Pons (tissue), 1 donor: ENCODE measurements around the gene ZFPM1.

Source experiments
- DNase-seq: peaks from one replicate; pipeline ENCODE4 v3.0.0-alpha.2; 2016; ENCODE audit warnings: low spot score

ZFPM1 gene

DNA sequence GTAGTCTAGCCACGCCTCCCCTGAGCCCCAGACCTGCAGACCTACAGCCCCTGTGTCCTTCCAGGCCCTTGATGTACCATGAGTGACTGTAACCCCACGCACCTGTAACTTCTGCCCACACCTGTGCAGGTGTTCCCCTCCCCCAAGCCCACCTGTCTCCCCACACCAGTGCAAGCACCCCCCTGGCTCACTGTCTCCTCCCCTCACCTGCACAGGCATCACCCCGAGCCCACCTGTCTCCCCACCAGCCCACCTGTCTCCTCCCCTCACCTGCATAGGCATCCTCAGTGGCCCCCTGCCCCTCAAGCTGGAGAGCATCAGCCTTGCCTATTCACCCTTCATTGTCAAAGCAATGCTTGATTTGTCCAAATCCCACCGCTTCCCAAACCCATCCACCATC is 84.8 kb downstream of the ZFPM1 start:
- no peak for DNase-seq

DNA sequence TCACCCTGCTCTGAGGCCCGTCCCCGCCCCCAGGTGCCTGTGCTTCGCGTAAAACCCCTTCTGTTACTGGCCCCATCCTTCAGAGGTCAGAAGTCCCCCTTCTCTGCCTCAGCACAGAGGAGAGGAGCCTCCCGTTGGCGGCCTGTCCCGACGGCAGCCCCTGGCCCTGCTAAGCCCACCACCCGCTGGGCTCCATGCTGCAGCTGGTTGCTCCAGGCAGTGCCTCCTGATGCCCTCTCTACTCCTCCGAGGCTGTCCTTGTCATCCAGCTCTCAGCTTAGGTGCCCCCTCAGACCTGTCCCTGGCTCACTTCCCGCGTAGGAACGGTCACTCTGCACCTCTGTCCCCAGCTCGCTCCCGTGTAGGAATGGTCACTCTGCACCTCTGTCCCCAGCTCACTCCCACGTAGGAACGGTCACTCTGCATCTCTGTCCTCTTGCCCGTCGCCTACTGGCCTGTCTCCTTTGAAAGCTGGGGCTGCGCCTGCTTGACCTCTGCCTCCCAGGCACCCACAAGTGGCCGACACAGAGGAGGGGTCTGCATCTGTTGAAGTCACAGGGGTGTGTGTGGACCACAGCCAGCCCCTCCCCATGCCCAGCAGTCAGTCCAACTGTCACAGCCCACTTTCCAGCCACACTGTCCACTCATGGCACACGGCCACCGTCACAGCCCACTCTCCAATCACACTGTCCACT is 85.4 kb downstream of the ZFPM1 start:
- DNase-seq: no peak

GRCh38 chr16:88539261-88539651 is 86.2 kb downstream of the ZFPM1 start:
- DNase-seq: no peak

DNA sequence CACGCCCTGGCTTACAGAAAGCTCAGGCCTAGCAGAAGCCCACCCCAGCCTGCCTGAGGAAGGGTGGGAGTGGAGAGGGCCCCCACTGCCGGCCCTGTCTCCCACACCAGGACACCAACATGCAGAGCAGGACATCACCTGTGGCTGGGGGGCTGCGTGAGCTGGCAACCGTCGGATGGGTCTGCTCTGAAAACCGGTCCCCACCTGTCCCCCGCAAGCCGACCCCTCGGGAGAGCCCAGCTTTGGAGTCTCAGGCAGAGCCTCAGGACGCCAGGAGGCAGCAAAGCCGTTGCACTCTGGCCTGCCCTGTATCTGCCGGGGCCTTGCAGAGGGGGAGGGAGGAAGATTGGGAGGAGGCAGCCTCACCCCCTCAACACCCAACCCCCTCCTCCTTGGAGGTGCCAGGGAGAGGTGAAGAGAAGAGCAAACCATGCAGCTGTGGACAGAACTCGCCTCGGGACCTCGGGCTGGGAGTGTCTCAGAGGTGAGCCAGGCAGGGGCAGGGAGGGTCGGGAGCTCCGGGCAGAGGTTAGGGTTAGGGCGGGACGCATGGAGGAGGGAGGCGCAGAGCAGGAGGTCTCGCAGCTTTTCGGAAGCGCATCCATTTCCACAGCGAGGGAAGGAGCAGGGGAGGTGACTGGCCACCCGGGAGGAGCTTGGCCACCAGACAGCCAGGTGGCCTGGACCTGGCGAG is 86.7 kb downstream of the ZFPM1 start:
- no peak for DNase-seq

DNA sequence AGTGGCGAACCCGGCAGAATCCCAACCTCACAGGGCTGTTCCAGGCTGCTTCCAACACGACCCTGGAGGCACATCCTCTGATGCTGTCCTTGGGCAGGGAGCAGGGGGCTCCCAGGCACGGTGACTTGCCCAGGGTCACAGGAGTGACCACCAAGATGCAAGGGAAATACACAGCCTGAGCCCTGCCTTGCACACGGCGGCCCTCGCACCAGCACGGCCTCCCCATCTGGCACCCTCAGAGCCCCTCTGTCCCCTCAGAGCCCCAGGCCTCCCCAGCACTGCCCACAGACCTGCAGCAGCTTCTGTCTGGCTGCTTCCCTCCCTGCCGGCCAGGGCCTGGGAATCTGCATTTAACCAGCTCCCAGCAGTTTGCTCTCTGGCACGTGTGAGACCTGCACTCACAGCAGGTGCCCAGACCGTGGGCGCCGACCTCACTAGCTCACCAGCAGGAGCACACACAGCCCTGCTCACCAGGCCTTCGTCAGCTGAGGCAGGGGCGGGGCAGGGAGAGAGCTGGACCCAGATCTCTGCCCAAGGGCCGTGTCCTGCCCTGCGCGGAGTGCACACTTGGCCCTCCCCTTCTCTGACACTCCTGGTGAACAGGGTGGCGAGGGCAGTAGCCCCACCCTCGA is 87.4 kb downstream of the ZFPM1 start:
- DNase-seq: no peak

- DNase-seq: no peak
Measured at GRCh38 chr16:88541831-88542616, 88.9 kb downstream of the ZFPM1 start.

- DNase-seq: no peak
Measured at GRCh38 chr16:88543230-88543813, 90.2 kb downstream of the ZFPM1 start.

GRCh38 chr16:88545781-88546180 is 92.7 kb downstream of the ZFPM1 start:
- no peak for DNase-seq

- DNase-seq: no peak
Measured at GRCh38 chr16:88548131-88548874, 95.2 kb downstream of the ZFPM1 start.

DNA sequence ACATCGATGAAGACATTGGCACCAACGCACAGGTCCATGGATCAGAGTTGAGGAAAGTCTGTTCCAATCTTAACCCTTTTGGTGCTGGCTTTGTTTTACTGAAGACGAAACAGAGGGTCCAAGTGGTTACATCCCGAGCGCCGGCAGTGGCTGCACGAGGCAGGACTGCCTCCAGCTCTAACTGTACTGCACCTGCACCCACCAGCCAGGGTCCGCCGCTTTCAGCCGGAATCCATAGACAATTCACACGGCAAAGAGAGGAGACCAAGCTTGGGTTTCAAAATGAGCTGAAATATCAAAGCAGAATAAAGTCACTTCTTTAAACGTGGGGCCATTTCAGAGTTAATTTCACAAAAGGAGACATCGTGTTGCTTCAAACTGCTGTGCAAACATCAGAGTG is 95.9 kb downstream of the ZFPM1 start:
- DNase-seq: no peak

GRCh38 chr16:88549671-88550245 is 96.7 kb downstream of the ZFPM1 start:
- DNase-seq: no peak

DNA sequence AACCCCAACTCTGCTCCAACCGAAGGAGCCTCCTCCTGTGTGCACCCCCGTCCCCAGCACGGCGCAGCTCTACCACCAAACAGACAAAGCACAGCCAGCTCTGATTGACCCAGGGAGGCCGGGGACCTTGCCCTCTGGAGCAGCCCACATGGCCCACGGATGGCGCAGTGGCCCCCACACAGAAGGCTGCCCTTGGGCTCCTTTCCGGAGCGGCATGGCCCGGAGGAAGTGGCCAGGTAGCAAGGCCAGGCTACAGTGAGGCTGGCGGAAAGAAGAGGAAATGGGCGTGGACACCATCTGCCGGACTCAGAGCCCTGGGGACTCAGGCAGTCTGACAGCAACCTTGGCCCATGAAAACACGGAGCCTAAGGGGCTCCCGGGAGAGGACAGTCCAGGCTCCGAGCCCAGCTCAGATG is 97.2 kb downstream of the ZFPM1 start:
- no peak for DNase-seq

- DNase-seq: no peak
Measured at GRCh38 chr16:88552166-88552565, 99.1 kb downstream of the ZFPM1 start.

- DNase-seq: no peak
Measured at GRCh38 chr16:88552815-88553214, 99.7 kb downstream of the ZFPM1 start.

- no peak for DNase-seq
Measured at GRCh38 chr16:88553739-88554138, 100.7 kb downstream of the ZFPM1 start.

DNA sequence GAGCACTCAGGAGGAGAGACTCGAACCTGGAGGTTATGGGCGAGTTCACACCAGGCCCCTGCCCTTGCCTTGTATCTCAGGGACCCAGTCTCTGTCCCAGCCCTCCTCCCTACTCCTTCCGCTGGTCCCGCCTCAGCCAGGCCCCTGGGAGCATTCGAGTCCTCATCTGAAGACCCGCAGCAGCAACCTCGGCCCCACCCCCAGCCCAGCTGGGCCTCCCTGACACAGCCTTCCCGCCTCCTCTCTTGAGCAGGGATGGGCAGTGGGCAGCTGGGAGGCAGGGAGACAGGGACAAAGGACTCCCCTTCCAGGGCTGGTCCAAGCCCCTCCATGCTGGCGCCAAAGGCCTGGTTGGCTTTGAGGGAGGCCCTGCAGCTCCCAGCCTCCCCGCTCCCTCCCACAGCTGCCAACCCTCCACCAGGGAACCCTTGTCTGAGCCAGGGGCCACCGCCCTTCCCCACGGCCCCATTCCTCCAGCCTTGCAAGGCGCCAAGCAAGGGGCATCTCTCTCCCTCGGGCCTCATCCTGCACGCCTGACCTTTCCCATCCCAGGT is 101.7 kb downstream of the ZFPM1 start:
- no peak for DNase-seq

DNA sequence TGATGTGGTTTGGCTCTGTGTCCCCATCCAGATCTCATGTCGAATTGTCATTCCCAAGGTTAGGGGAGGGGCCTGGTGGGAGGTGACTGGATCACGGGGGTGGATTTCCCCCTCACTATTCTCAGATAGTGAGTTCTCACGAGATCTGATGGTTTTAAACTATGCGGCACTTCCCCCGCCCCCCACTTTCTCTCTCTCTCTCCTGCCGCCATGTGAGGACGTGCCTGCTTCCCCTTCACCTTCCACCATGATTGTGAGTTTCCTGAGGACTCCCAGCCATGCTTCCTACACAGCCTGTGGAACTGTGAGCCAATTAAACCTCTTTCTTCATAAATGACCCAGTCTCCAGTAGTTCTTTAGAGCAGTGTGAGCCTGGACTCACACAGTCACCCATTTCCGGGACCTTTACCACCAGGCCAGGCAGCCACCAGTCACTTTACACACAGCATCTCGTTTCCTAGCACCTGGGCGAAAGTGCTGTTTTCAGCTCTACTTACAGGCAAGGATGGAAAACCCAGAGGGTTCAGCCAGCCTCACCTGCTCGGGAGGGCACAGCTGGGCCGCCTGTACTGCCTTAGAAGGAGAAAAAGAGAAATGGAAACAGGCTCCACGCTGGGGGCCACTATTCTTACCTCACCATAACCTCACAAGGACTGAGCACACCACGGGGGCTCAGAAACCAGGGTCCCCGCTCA is 103.4 kb downstream of the ZFPM1 start:
- DNase-seq: no peak

GRCh38 chr16:88558457-88559442 is 105.7 kb downstream of the ZFPM1 start:
- peak; percentile 46 for DNase-seq
